Cardiac muscle cell (in vitro differentiated cells and primary cell): ENCODE data around the gene SART1. TPM values are rescaled to one million over a fixed set of nuclear protein-coding genes. Genes with fewer than 3 reads are reported as not detected.

Experiments used
- DNase-seq, 2 donors: peaks; one replicate each; pipeline versions ENCODE4 v3.0.0 to v3.0.0-alpha.2; 2010 to 2017; ENCODE audit warnings: low read depth in 1 of 2, low spot score in 1 of 2
- H3K27ac ChIP-seq: fragments of 200-600 bp; sonication (generic); 2 replicates; pipeline ENCODE4 v1.5.1; 2016
- H3K27me3 ChIP-seq: fragments of 200-600 bp; sonication (generic); 2 replicates; pipeline ENCODE4 v1.6.0; 2016; ENCODE audit warnings: control low read depth
- H3K36me3 ChIP-seq: fragments of 200-600 bp; sonication (generic); 2 replicates; pipeline ENCODE4 v1.5.1; 2016; ENCODE audit warnings: control low read depth
- H3K4me1 ChIP-seq: fragments of 200-600 bp; sonication (generic); 2 replicates; pipeline ENCODE4 v1.8.1; 2017; ENCODE audit warnings: low read depth, mild to moderate bottlenecking, mixed run types
- H3K4me3 ChIP-seq: fragments of 200-600 bp; sonication (generic); 2 replicates; pipeline ENCODE4 v1.5.1; 2016; ENCODE audit warnings: mild to moderate bottlenecking
- H3K9me3 ChIP-seq: fragments of 200-600 bp; sonication (generic); 2 replicates; pipeline ENCODE4 v1.5.1; 2017; ENCODE audit warnings: low read depth, mild to moderate bottlenecking, control low read depth
- polyA plus RNA-seq: library from polyadenylated mRNA; unstranded; fragments of >200 nt; fragmentation: Nextera tagmentation; extraction: Ambion mirVana; gene quantifications from 2 replicates; pipeline ENCODE4 v1.2.1, GENCODE V29; 2016
- total RNA-seq: library from RNA; depleted of rRNA; stranded (reverse); fragments of >200 nt; gene quantifications from 2 replicates; pipeline ENCODE4 v1.2.3, GENCODE V29; 2016
- TF ChIP-seq, protein P1 (sequence below): IDR thresholded peaks from 2 replicates; pipeline ENCODE4 v1.5.1; 2012; ENCODE audit warnings: low read depth, mild to moderate bottlenecking, low read length

The SART1 gene
- total and polyA plus RNA-seq, 2 experiments from 2014 or later: 51.6 to 55.7 TPM

DNA sequence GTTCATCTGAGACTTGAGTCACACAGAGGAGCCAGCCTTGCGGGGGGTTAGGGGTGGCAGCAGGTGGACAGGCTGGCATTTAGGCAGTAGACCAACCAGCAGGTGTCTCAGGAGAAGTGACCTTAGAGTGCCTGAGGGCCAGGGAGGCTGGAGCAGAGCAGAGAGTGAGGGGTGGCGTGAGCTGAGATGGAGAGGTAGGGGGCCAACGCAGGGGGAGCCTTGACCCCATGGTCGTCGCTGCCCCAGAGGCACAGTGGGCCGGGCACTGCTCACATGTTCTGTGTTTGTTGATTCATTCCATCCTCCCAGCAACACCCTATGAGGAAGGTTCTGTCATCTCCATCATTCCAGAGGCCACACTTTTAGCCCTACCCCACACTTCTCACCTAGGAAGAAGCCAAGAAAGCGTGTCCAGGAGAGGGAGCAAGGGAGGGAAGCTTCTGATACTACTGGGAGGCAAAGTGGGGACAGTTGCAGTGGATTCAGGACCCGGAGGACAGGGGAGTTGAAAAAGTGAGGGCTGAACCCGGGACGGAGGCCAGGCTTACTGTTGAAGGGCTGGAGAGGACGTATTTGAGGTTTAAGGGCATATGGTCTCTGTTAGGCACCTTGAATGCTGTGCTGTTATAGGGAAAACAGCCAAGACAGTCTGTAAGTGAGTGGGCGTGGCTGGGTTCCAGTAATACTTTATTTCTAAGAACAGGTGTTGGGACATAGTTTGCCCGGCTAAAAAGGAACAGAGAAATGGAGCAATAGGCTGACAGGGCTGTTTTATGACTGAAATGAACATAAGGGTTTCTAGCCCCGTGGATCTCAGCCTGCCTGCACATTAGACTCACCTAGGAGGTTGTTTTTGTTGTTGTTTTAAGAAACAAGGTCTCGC is 7.3 kb downstream of the SART1 start:
- DNase-seq: no peak
- H3K27me3 ChIP-seq: no peaks in the 10 kb centered on the region
- no peaks in the 10 kb centered on the region for H3K4me1 ChIP-seq
- H3K4me3 ChIP-seq: no peak overlapping the region
- no peak overlapping the region for H3K27ac ChIP-seq
- TF ChIP-seq, protein P1, sequence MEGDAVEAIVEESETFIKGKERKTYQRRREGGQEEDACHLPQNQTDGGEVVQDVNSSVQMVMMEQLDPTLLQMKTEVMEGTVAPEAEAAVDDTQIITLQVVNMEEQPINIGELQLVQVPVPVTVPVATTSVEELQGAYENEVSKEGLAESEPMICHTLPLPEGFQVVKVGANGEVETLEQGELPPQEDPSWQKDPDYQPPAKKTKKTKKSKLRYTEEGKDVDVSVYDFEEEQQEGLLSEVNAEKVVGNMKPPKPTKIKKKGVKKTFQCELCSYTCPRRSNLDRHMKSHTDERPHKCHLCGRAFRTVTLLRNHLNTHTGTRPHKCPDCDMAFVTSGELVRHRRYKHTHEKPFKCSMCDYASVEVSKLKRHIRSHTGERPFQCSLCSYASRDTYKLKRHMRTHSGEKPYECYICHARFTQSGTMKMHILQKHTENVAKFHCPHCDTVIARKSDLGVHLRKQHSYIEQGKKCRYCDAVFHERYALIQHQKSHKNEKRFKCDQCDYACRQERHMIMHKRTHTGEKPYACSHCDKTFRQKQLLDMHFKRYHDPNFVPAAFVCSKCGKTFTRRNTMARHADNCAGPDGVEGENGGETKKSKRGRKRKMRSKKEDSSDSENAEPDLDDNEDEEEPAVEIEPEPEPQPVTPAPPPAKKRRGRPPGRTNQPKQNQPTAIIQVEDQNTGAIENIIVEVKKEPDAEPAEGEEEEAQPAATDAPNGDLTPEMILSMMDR: no peak
- H3K36me3 ChIP-seq: peaks cover 31% of the 10 kb centered on the region
- no peaks in the 10 kb centered on the region for H3K9me3 ChIP-seq

DNA sequence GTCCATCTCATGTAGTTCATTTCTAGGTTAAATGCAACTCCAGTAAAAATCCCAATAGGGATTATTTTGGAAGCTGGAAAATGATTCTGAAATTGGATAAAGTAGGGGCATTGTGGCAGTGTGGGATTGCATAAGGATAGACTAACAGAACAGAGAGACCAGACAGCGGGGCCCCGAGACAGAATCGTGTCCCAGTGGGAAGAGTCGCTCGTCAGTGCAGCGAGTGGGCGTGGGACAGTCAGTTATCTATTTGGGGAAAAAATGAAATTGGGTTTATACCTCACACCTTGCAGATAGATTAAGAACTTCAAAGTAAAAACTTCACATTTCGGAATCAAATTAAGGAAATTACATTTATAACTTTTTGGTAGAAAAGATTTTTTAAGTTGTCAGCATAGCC is 10.6 kb downstream of the SART1 start:
- Histone ChIP-seq H3K27ac (no peak overlapping the region), H3K4me3 (no peak overlapping the region), H3K36me3 (peaks cover 16% of the 10 kb centered on the region), H3K9me3 (no peaks in the 10 kb centered on the region), H3K4me1 (no peaks in the 10 kb centered on the region), H3K27me3 (no peaks in the 10 kb centered on the region)
- DNase-seq: no peak
- TF ChIP-seq, protein P1: no peak

DNA sequence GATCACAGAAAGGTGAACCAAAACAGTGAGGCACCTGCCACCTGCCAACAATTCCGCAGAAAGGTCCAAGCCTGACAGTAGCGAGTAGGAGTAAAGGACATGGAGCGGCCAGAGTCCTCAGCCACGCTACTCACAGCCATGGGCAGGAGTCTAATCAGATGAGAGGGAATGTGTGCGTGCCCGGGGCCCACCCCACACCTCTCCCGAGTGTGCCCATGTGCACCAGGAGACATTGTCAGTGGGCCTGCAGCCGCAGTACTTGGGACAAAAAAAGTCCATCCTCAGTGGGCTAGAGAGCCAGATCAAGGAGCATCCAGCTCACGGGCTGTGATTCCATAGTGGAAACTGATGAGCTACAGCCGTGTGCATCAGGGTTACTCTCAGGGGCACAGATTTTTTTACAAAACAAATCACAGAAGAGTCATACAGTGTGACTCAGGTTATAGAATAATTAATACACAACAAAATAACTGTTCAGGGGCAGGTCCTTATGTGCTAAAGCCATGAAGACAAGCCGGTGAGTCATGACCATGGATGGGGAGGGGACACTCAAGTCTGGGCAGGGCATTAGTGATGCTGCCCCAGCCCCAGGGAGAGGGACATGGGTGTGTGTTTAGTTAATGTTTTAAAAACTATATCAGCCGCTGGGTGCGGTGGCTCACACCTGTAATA is 12.0 kb downstream of the SART1 start:
- H3K27ac ChIP-seq: no peak overlapping the region
- no peak for DNase-seq
- H3K27me3 ChIP-seq: no peaks in the 10 kb centered on the region
- H3K4me3 ChIP-seq: no peak overlapping the region
- TF ChIP-seq, protein P1: no peak
- H3K4me1 ChIP-seq: no peaks in the 10 kb centered on the region
- peaks cover 18% of the 10 kb centered on the region for H3K36me3 ChIP-seq
- no peaks in the 10 kb centered on the region for H3K9me3 ChIP-seq

DNA sequence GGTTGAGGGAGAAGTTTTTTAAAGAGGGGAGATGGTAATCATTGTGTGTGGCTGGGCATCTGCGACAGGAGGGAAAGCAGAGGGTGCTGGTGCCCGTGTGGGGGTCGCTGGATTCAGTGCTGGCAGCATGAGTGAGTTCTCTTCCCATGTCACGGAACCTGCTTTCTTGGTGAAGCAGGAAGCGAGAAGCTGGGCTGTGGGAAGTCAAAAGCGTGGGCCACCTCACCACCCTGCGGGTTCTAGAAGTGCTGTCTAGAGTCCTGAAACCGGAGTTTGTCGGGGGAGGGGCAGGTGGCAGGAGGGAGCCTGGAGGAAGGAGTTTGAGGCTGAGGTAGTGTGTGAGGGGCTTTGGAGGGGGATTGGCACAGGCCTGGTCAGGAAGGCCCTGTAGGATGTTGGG is 14.2 kb downstream of the SART1 start:
- no peak overlapping the region for H3K4me3 ChIP-seq
- TF ChIP-seq, protein P1: no peak
- no peaks in the 10 kb centered on the region for H3K9me3 ChIP-seq
- no peak overlapping the region for H3K27ac ChIP-seq
- H3K27me3 ChIP-seq: no peaks in the 10 kb centered on the region
- H3K4me1 ChIP-seq: no peaks in the 10 kb centered on the region
- no peak for DNase-seq
- H3K36me3 ChIP-seq: peaks cover 26% of the 10 kb centered on the region

DNA sequence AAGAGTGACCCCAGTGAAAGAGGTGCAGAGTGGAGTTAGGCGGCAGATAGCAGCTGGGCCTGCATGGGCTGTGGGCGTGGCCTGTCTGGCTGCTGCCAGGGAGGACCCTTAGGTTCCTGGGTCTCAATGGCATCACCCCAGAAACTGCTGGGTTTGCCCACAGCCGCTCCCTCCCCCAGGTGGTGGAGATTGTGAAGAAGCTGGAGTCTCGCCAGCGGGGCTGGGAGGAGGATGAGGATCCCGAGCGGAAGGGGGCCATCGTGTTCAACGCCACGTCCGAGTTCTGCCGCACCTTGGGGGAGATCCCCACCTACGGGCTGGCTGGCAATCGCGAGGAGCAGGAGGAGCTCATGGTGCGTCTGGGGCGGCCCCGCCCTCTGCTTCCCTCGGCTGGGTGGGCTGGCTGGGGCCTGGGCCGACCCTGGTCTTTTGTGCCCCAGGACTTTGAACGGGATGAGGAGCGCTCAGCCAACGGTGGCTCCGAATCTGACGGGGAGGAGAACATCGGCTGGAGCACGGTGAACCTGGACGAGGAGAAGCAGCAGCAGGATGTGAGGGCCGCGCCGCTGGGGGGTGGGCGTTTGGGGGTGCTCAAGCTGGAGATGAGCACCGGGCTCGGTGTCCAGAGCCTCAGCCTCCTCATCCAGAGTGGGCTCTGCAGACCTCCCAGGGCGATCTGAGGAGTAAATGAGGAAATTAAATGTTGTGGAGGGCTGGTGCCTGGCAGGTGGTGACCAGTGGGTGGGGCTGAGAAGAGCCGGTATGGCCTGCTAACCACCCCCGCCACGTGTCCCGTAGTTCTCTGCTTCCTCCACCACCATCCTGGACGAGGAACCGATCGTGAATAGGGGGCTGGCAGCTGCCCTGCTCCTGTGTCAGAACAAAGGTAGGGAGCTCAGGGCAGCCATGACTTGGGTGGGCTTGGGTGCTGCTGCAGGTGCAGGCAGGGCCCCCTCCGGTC is 15.0 kb downstream of the SART1 start:
- Histone ChIP-seq H3K27me3 (no peaks in the 10 kb centered on the region), H3K27ac (no peak overlapping the region), H3K4me3 (no peak overlapping the region), H3K9me3 (no peaks in the 10 kb centered on the region), H3K4me1 (no peaks in the 10 kb centered on the region), H3K36me3 (peaks cover 26% of the 10 kb centered on the region)
- TF ChIP-seq, protein P1: no peak
- DNase-seq: no peak
